Left forelimb (tissue), 1 donor: ENCODE measurements around the gene FRAS1.
"Not testable (repeated sequence)": the region's sequence is repeated elsewhere in the genome, so short reads cannot be mapped to it uniquely, and the experiment has no call there.

Source experiments
- DNase-seq: peaks from one replicate; pipeline ENCODE4 v3.0.0-alpha.2; 2018; ENCODE audit warnings: low spot score

FRAS1 gene

DNA sequence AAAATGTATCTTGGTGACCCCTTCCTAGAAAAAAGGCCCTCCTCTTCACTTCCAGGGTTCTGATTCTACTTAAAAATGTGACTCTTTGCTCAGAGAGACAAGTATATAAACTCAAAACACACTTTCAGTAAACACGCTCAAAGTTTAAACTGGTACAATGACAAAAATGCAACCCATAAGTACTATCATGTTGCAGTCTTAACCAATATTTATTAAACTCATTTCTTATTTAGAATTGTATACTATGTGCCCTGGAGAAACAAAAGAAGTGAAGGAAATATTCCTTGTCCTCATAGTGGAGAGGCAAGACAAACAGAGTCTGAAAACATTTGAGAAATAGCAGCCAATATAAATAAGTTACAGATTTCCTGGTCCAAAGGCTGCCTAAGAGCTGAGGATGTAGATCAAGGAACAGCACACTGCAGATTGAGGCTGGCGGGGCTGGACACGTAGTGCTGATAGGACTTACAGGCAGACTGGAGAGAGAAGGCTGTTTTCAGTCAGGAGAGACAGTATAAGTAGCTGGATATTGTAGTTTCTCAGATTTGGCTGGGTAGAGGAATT, 455.3 kb downstream of the FRAS1 start:
- DNase-seq: no peak

- no peak for DNase-seq
Measured at GRCh38 chr4:78513411-78513975, 456.4 kb downstream of the FRAS1 start.

- no peak for DNase-seq
Measured at GRCh38 chr4:78517050-78517652, 460.0 kb downstream of the FRAS1 start.

DNA sequence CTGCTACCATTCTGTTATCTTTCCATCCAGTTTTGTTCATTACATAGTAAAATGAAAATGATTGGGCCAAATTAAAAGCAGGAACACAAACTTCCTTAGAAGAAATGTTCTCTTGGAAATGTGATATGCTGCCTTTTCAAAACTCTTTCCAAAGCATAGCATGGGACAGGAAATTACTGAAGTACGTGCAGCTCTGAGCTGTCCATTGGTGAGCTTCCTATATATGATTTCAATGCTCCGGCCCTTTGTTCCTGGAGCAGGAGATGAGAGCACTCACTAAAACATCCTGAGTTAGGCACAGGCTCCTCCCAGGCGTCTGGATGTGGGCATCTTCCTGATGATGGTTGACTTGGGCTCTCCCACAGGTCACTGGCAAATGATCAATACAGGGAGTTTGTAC, 461.4 kb downstream of the FRAS1 start:
- no peak for DNase-seq

DNA sequence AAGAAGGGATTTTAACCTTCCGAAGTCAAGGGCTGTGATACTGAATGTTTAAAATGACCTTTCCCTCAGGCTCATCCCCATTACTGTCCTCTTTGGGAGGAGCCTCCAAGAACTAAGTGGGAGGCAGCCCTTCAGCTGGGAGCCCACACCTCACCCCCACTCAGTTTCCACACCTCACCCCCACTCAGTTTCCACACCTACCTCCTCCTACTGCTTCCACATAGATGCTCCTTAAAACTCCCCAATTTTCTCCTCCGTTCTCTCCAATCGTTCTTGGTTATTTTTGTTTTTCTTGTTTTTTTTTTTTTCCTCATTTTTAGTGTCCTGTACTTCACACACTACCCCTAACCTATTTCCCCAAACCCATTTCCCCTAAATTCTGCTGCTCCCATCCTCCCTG, 462.8 kb downstream of the FRAS1 start:
- no peak for DNase-seq

- no peak for DNase-seq
Measured at GRCh38 chr4:78520808-78521226, 463.7 kb downstream of the FRAS1 start.

DNA sequence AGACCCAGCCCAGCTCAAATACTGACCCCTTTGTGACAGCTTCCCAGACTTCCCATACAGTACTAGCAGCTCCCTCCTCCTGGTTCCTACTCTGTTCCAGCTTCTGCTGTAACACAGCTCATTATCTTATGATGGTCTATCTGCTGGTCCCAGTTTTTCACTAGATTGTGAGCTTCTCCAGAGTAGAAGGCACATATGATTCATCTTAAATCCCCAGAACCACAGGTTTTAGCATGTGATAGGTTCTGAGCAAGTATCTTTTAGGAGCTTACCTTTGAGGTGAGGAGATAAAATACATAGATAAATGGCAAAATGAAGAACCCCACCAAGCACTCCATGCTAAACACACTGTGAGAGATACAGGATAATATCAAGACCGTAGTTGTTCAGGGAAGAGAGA, 466.9 kb downstream of the FRAS1 start:
- no peak for DNase-seq

GRCh38 chr4:78525559-78525958, 468.4 kb downstream of the FRAS1 start:
- no peak for DNase-seq

DNA sequence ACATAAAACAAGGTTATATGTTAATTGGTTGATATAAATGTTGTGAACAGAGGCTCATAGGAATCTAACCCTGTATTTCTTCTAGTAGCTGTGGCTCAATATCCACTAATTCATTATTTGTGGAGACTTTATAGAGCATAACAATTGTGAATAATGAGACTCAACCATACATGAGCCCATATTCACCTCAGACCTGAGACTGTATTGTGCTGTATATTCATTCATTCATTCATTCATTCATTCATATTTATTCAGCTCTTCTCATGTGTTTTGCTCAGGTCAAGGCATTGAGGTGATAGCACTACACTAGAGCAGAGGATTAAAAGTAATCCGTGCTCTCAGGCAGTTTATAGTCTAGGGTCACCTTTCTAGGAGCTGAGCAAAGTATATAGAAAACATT, 470.0 kb downstream of the FRAS1 start:
- no peak for DNase-seq

- DNase-seq: no peak
Measured at GRCh38 chr4:78527555-78527954, 470.4 kb downstream of the FRAS1 start.

- no peak for DNase-seq
Measured at GRCh38 chr4:78528327-78528726, 471.2 kb downstream of the FRAS1 start.

DNA sequence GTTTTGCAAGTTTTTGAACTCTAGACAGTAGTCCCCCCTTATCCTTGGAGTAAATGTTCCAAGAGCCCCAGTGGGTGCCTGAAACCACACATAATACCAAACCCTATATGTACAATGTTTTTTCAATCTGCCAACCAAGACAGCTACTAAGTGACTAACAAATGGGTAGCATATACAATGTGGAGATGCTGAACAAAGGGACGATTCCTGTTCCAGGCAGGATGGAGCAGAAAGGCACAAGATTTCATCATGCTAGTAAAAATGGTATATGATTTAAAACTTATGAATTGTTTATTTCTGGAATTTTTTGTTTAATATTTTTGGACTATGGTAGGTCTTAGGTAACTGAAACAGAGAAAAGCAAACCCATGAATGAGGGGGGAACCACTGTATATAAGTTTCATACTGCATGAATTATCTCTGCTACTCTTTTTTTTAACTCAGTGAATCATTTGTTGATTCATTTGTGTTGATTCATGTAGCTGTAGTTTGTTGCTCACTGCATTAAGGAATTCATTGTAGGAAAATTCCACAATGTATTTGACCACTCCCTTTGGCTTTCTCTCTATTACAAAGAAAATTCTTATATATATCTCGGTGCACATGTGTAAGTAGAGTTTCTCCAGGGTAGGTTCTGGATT, 472.6 kb downstream of the FRAS1 start:
- DNase-seq: no peak

DNA sequence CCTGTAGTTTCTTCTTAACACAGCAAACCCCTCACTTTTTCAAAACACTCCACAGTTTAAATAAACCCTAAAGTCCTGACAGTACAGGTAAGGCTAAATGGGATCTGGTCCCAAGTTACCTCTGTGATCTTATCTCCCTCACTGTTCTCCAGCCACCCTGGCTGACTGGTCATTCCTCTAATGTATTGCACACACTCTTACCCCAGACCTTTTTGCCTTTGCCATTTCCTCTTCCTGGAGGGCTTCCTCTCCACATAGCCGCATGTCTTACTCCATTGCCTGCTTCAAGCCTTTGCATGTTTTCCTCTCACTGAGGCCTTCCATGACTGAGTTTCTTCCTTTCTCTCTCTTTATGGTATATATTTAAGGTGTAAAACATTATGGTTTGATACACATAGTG, 474.9 kb downstream of the FRAS1 start:
- no peak for DNase-seq

DNA sequence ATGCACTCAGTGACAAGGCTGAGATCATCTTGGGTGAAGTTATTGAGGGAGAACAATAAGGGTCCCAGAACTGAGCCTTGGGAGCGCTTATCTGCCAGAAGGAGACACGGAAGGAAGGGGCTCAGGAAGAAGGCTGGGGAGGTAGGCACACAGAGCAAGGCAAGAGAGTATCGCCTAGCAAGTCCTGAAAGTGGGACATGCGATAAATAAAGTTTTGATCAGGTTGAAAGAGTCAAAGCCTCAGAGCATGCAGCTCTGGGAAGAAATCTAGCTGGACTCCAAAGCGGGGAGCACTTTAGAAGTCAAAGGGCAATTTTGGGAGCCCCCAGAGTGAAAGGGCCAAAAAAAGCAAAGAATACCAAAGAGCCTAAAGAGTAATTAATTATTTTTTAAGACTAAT, 476.7 kb downstream of the FRAS1 start:
- DNase-seq: no peak

GRCh38 chr4:78534286-78534955, 477.3 kb downstream of the FRAS1 start:
- no peak for DNase-seq

DNA sequence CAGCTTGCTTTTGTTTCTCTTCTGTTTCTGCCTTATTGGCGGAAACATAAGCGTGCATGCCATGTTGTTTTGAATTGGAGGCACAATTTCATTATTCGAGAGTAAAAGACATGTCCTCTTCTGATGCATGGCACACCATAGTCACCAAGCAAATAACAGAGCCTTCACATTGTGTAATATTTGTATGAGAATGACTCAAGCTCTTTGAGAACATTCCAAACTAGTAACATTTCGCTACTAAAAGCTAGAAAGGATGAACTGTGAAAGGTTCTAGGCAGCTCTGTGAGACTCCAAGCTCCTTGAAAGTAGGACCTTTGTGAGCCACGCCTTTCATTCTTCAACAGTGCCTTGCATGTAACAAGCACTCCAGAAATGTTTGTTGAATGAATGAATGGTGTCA, 485.2 kb downstream of the FRAS1 start:
- DNase-seq: no peak

GRCh38 chr4:78543424-78544125, 486.5 kb downstream of the FRAS1 start:
- no peak for DNase-seq

DNA sequence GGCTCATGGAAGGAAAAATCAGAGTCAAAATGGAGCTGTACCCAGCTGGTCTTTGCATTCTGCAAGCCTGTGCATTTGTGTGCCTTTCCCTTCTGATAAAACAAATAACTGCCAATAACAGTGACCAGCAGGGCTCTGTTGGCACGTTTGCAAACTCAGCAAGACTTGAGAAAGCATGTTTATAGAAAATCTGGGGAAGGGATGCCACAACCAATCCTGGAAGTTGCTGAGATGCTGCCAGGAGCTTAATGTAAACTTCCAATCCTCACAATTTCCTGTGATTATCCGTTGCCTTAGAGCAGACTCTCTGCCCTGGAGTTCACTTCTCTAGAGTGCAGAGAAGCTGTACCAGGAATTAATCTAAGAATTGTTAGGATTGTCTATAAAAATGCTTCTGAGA, 487.6 kb downstream of the FRAS1 start:
- DNase-seq: no peak

GRCh38 chr4:78545275-78546246, 488.4 kb downstream of the FRAS1 start:
- no peak for DNase-seq

- not testable (repeated sequence) for DNase-seq
Measured at GRCh38 chr4:78547899-78548298, 490.8 kb downstream of the FRAS1 start.

DNA sequence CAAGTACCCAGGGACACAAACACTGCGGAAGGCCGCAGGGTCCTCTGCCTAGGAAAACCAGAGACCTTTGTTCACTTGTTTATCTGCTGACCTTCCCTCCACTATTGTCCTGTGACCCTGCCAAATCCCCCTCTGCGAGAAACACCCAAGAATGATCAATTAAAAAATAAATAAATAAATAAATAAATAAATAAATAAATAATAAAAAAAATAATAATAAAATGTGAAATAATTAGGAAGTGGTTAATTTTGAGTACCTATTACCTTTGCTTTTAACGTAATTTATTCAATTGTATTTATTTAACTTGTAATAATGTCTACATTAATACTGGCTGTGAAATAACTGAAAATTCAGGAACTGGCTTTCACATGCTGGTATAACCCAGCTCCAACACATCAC, 491.8 kb downstream of the FRAS1 start:
- DNase-seq: not testable (repeated sequence)
